Stimulated activated CD4-positive, alpha-beta T cell treated with anti-CD3 and anti-CD28 coated beads, Interleukin-1b, Interleukin-23, amount 100 ng/mL, for 4 hours (primary cell): Measurements from ENCODE around the gene GMDS.

ENCODE experiments used
- DNase-seq, 2 donors: peaks; one replicate each; pipeline ENCODE4 v3.0.0-alpha.2; 2020; ENCODE audit warnings: low read depth in 2 of 2

GMDS gene

GRCh38 chr6:1587977-1588376, 657.4 kb downstream of the GMDS start:
- no peak for DNase-seq

DNA sequence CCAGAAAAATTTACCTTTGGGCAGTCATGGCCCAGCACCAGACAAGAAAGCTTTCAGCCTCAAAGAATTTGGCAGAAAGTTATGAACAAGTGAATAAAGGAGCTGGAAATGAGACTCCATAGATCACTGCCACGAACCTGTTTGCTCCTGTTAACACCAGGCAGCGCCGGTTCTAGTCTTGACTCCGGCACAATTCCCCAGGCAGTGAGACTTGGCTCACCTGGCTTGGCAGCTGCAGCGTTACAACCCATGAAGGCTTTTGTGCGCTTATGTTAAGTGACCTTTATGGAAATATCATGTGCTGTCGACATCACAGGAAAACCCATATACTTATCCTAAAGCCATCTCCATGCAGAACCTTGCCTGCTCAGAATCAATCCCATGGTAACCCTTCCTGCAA, 657.9 kb downstream of the GMDS start:
- no peak for DNase-seq

- DNase-seq, result no peak
These were observed 658.4 kb downstream of the GMDS start for GRCh38 chr6:1586861-1587450.

DNA sequence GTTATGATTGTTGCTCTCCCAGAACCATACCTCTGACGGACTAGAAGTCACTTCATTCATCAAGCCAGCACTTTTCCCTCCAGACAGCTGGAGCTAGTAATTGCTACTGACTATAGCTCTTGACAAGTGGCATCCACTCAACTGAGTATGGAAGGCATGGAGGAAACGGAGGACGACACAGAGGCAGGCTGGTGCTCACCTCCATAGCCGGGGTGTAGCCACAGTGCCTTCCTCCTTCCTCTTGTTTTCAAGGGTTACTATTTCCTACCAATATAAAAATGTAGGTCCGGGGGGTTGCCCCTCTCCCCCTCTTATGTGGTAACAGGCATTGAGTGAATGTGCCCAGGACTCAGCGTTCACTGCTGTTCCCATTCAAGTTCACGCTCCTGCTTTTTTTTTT, 659.1 kb downstream of the GMDS start:
- no peak for DNase-seq

- DNase-seq, result no peak
These were observed 659.7 kb downstream of the GMDS start for GRCh38 chr6:1585669-1586049.

GRCh38 chr6:1584996-1585668, 660.3 kb downstream of the GMDS start:
- no peak for DNase-seq

- no peak for DNase-seq
These were observed 661.3 kb downstream of the GMDS start for GRCh38 chr6:1584146-1584545.

- DNase-seq, result no peak
These were observed 664.0 kb downstream of the GMDS start for GRCh38 chr6:1581120-1581991.

DNA sequence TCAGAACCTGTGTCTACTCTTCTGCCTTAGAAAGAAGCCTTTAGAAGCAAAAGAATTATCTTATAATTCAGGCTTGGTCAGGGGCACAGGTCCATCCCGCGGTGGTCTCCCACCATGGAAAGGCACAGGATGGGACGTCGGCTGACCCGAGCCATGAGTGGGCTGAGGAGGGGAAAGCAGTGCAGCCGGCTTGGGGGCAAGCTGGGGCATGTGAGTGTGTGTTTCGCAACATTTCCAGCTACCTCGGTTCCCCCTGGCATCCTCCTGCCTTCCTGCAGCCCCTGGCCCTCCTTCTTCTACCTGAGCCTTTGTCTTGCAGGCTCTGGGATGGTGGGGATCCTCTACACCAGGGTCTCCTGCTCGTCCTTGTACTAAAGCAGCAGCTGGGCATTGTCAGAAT, 664.8 kb downstream of the GMDS start:
- no peak for DNase-seq

- no peak for DNase-seq
These were observed 665.3 kb downstream of the GMDS start for GRCh38 chr6:1580109-1580508.

DNA sequence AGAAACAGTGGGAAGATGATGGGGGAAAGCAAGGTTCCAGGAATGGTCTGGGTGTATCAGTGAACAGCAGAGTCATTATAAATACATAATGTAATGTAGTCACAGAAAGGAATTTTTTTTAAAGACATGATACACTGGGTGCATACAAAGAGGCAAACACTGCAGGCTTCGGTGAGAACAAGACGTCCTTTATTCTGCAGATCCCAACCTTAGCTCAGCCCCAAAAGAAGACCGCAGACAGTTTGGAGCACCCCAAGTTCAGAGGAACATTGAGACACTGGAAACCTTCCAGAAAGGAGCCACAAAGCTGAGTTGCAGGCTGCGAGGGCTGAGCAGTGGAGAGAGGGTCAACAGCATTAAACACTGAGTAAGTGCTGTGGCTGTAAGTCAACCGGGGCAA, 666.3 kb downstream of the GMDS start:
- no peak for DNase-seq

GRCh38 chr6:1577896-1578745, 667.3 kb downstream of the GMDS start:
- no peak for DNase-seq

GRCh38 chr6:1577146-1577680, 668.2 kb downstream of the GMDS start:
- no peak for DNase-seq

GRCh38 chr6:1576711-1577110, 668.7 kb downstream of the GMDS start:
- DNase-seq, result no peak

GRCh38 chr6:1576166-1576565, 669.2 kb downstream of the GMDS start:
- DNase-seq, result no peak

GRCh38 chr6:1575210-1576041, 670.0 kb downstream of the GMDS start:
- no peak for DNase-seq

- no peak for DNase-seq
These were observed 670.6 kb downstream of the GMDS start for GRCh38 chr6:1574890-1575209.

DNA sequence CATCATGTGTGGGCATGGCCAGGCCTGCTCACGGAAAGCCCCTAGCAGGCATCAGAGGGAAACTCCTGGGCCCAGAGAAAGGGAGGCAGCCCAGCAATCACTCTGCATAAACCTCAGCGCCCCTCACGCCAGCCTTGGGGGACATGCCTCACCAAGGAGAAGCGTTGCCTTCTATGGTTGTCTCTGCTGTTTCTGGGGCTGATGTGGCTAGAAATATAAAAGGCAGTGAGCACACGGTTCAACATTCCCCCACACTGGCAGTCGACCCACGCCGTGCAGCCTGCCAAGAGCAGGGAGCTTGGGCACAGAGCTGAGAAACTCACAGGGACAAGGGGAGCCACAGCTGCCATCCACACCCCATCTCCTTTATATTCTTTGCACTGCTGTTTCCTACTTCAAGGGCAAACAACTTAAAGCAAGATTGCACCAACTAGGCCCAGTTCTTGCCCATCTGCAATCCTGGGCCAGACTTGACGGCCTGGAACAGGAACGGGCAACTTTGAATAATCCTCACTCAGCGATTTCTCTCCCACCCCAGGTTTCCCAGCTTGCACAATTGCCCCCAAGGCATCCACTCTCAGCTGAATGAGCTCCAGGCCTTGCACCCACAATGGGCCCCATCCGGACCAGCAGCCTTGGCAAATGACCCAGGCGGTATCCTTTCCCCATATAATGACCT, 671.2 kb downstream of the GMDS start:
- DNase-seq, result no peak
